HepG2 (cell line): ENCODE results near the gene IP6K3.

Experiments used
- BHLHE40 ChIP-seq: IDR thresholded peaks from 2 replicates; pipeline ENCODE4 v1.6.1; 2011; ENCODE audit warnings: low read length, improper control_type of control experiment
- FOXA1 ChIP-seq, 2 experiments: fragments of 450-650 bp in 1 of 2; sonication (generic) in 1 of 2; formaldehyde crosslinking in 1 of 2; IDR thresholded peaks; 2 replicates each; pipeline versions ENCODE4 v1.4.0 to v1.6.1; 2016 to 2020; ENCODE audit warnings: missing genetic modification reagents in 1 of 2
- POLR2A ChIP-seq, 2 experiments: IDR thresholded peaks; 2 replicates each; pipeline ENCODE4 v1.6.1; 2011; ENCODE audit warnings: low read depth in 2 of 2, low read length in 2 of 2, mild to moderate bottlenecking in 1 of 2, moderate library complexity in 1 of 2; ENCODE audit not compliant: insufficient read depth in 1 of 2
- TCF12 ChIP-seq, 2 experiments: fragments of 450-650 bp in 1 of 2; sonication (generic) in 1 of 2; formaldehyde crosslinking in 1 of 2; IDR thresholded peaks; 2 replicates each; pipeline versions ENCODE4 v1.6.1 to v1.8.0; 2017 to 2022; ENCODE audit warnings: antibody characterized with exemption in 1 of 2, mild to moderate bottlenecking in 1 of 2, missing genetic modification reagents in 1 of 2, moderate library complexity in 1 of 2
- ZNF124 ChIP-seq: sonication (generic); formaldehyde crosslinking; IDR thresholded peaks from 2 replicates; pipeline ENCODE4 v1.4.0; 2020; ENCODE audit warnings: missing genetic modification reagents
- ZNF160 ChIP-seq: sonication (generic); formaldehyde crosslinking; IDR thresholded peaks from 2 replicates; pipeline ENCODE4 v1.8.0; 2022; ENCODE audit warnings: mild to moderate bottlenecking, inconsistent platforms, missing genetic modification reagents
- ZNF30 ChIP-seq: sonication (generic); formaldehyde crosslinking; IDR thresholded peaks from 2 replicates; pipeline ENCODE4 v1.5.0; 2020; ENCODE audit warnings: mild to moderate bottlenecking, missing genetic modification reagents
- ZNF530 ChIP-seq: sonication (generic); formaldehyde crosslinking; IDR thresholded peaks from 2 replicates; pipeline ENCODE4 v1.5.0; 2020; ENCODE audit warnings: low read depth, mild to moderate bottlenecking, missing genetic modification reagents
- TF ChIP-seq, protein P1 (sequence below): sonication (generic); formaldehyde crosslinking; IDR thresholded peaks from 2 replicates; pipeline ENCODE4 v1.5.0; 2020; ENCODE audit warnings: mild to moderate bottlenecking, missing genetic modification reagents, moderate library complexity
- TF ChIP-seq, protein P2 (sequence below), 2 experiments: IDR thresholded peaks; 2 replicates each; pipeline ENCODE4 v1.6.1; 2011 to 2012; ENCODE audit warnings: low read length in 2 of 2, borderline replicate concordance in 1 of 2, low read depth in 1 of 2, mild to moderate bottlenecking in 1 of 2, moderate library complexity in 1 of 2

DNA sequence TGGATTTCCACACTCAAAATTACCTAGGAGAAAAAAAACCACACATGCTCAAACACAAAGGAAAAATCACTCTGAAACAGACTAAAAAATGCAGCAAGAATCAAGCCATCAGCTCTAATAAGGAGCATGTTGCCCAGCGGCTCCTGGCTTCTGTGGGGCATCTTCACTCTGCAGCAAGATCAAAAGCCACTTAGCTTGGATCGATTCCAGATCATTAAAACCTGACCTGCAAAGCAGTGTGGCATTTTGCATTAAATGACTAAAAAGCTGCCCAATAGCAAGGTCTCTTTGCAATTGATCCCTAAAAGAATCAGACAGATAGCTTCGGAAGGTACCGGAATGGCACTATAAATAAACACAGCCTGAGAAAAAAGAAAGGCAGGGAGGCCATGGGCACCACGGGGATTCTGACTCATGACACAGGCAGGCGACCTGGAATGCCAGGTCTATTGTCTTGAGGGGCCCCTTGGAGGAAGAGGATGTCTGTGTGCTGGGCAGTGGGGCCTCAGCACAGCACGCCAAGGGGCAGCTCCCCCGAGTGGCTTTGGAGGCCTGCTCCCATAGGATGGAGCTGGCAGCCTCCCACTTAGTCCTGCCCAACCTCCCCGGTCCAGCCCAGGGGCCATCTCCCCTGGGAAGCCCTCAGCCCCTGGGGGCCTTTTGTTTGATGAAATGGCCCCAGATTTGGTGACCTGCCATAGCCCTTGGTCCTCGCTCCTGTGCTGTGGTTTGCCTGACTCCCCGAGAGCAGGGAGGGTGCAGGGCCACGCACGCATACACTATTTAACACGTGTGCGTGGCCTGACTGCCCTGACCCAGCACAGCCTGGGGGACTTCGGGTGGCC lies 34.6 kb upstream of the IP6K3 start:
- TF ChIP-seq BHLHE40 (no peak), ZNF30 (CRISPR knock-in tag) (no peak), ZNF530 (no peak), TCF12 (IDR thresholded peaks at IDR 0.05) (no peak), TCF12 (CRISPR knock-in tag; IDR thresholded peaks at IDR 0.05) (no peak), POLR2A (IDR thresholded peaks at IDR 0.05; ENCODE audit: insufficient read depth in 1 of 2, low read depth in 2 of 2, low read length in 2 of 2) (no peak), ZNF124 (CRISPR knock-in tag) (no peak), ZNF160 (CRISPR knock-in tag) (no peak), FOXA1 (IDR thresholded peaks at IDR 0.05) (no peak), FOXA1 (CRISPR knock-in tag; IDR thresholded peaks at IDR 0.05) (no peak)
- TF ChIP-seq, protein P1, sequence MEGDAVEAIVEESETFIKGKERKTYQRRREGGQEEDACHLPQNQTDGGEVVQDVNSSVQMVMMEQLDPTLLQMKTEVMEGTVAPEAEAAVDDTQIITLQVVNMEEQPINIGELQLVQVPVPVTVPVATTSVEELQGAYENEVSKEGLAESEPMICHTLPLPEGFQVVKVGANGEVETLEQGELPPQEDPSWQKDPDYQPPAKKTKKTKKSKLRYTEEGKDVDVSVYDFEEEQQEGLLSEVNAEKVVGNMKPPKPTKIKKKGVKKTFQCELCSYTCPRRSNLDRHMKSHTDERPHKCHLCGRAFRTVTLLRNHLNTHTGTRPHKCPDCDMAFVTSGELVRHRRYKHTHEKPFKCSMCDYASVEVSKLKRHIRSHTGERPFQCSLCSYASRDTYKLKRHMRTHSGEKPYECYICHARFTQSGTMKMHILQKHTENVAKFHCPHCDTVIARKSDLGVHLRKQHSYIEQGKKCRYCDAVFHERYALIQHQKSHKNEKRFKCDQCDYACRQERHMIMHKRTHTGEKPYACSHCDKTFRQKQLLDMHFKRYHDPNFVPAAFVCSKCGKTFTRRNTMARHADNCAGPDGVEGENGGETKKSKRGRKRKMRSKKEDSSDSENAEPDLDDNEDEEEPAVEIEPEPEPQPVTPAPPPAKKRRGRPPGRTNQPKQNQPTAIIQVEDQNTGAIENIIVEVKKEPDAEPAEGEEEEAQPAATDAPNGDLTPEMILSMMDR (CRISPR knock-in tag) = no peak
- TF ChIP-seq, protein P2, sequence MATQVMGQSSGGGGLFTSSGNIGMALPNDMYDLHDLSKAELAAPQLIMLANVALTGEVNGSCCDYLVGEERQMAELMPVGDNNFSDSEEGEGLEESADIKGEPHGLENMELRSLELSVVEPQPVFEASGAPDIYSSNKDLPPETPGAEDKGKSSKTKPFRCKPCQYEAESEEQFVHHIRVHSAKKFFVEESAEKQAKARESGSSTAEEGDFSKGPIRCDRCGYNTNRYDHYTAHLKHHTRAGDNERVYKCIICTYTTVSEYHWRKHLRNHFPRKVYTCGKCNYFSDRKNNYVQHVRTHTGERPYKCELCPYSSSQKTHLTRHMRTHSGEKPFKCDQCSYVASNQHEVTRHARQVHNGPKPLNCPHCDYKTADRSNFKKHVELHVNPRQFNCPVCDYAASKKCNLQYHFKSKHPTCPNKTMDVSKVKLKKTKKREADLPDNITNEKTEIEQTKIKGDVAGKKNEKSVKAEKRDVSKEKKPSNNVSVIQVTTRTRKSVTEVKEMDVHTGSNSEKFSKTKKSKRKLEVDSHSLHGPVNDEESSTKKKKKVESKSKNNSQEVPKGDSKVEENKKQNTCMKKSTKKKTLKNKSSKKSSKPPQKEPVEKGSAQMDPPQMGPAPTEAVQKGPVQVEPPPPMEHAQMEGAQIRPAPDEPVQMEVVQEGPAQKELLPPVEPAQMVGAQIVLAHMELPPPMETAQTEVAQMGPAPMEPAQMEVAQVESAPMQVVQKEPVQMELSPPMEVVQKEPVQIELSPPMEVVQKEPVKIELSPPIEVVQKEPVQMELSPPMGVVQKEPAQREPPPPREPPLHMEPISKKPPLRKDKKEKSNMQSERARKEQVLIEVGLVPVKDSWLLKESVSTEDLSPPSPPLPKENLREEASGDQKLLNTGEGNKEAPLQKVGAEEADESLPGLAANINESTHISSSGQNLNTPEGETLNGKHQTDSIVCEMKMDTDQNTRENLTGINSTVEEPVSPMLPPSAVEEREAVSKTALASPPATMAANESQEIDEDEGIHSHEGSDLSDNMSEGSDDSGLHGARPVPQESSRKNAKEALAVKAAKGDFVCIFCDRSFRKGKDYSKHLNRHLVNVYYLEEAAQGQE (IDR thresholded peaks at IDR 0.05; ENCODE audit: borderline replicate concordance in 1 of 2, low read depth in 1 of 2, low read length in 2 of 2) = no peak
